K562 (cell line): ENCODE data around the gene NRTN. TPM values are rescaled to one million over a fixed set of nuclear protein-coding genes. Genes with fewer than 3 reads are reported as not detected.
A peak's percentile ranks its signal among the peaks of the same experiment; 100 is the strongest.

Experiments
- BHLHE40 ChIP-seq: IDR thresholded peaks from 2 replicates; pipeline ENCODE4 v1.6.1; 2011; ENCODE audit warnings: low read length, improper control_type of control experiment
- E2F4 ChIP-seq: sonication (generic); formaldehyde crosslinking; IDR thresholded peaks from 2 replicates; pipeline ENCODE4 v1.8.0; 2022; ENCODE audit warnings: mild to moderate bottlenecking, low read depth, missing genetic modification reagents
- GTF2E2 ChIP-seq: fragments of 200-800 bp; sonication (Bioruptor generic); IDR thresholded peaks from 2 replicates; pipeline ENCODE4 v1.6.1; 2016; ENCODE audit warnings: missing genetic modification characterization, missing compliant biosample characterization
- IRF2 ChIP-seq: sonication (generic); formaldehyde crosslinking; IDR thresholded peaks from 2 replicates; pipeline ENCODE4 v1.8.1; 2022; ENCODE audit warnings: mild to moderate bottlenecking, missing genetic modification reagents
- MNT ChIP-seq, 2 experiments: fragments of 450-650 bp; conservative IDR thresholded peaks; 2 replicates each; pipeline ENCODE4 v1.6.1; 2017; ENCODE audit warnings: mild to moderate bottlenecking in 2 of 2, moderate library complexity in 2 of 2
- NR2C2 ChIP-seq, 2 experiments: fragments of 200-800 bp in 1 of 2; sonication (Bioruptor generic) in 1 of 2; sonication (generic) in 1 of 2; formaldehyde crosslinking in 1 of 2; IDR thresholded peaks; 2 replicates each; pipeline versions ENCODE4 v1.6.1 to v1.8.0; 2016 to 2022; ENCODE audit warnings: mild to moderate bottlenecking in 1 of 2, missing compliant biosample characterization in 1 of 2, missing genetic modification characterization in 1 of 2, missing genetic modification reagents in 1 of 2
- PHF20 ChIP-seq: fragments of 450-650 bp; IDR thresholded peaks from 2 replicates; pipeline ENCODE4 v1.6.1; 2018; ENCODE audit not compliant: partially characterized antibody
- POLR3A ChIP-seq: IDR thresholded peaks from 2 replicates; pipeline ENCODE4 v1.6.1; 2011; ENCODE audit warnings: borderline replicate concordance, mild to moderate bottlenecking, moderate library complexity; ENCODE audit not compliant: insufficient read length, insufficient read depth; ENCODE audit errors: extremely low read depth
- PTBP1 ChIP-seq: fragments of 200-400 bp; formaldehyde crosslinking; IDR thresholded peaks from 2 replicates; pipeline ENCODE4 v1.6.1; 2017; ENCODE audit warnings: low read depth, low read length
- SNIP1 ChIP-seq: fragments of 450-650 bp; IDR thresholded peaks from 2 replicates; pipeline ENCODE4 v1.7.1; 2017; ENCODE audit warnings: low read depth, mild to moderate bottlenecking
- TEAD1 ChIP-seq, 2 experiments: fragments of 450-650 bp in 1 of 2; sonication (generic) in 1 of 2; formaldehyde crosslinking; IDR thresholded peaks; 2 replicates each; pipeline versions ENCODE4 v1.4.0 to v1.8.0; 2020 to 2022; ENCODE audit warnings: mild to moderate bottlenecking in 2 of 2, missing genetic modification reagents in 1 of 2
- THRA ChIP-seq: fragments of 450-650 bp; IDR thresholded peaks from 2 replicates; pipeline ENCODE4 v1.6.1; 2017; ENCODE audit warnings: mild to moderate bottlenecking, moderate library complexity
- TRIM24 ChIP-seq, 2 experiments: fragments of 450-650 bp; IDR thresholded peaks; 2 replicates each; pipeline ENCODE4 v1.6.1; 2016
- UBTF ChIP-seq, 2 experiments: IDR thresholded peaks; 2 replicates each; pipeline ENCODE4 v1.6.1; 2012; ENCODE audit warnings: improper control_type of control experiment in 2 of 2, low read depth in 2 of 2, low read length in 2 of 2, borderline replicate concordance in 1 of 2
- ZEB2 ChIP-seq: fragments of 450-650 bp; IDR thresholded peaks from 2 replicates; pipeline ENCODE4 v1.6.1; 2016
- ZFPM2 ChIP-seq: fragments of 250-450 bp; sonication (Bioruptor Pico); IDR thresholded peaks from 2 replicates; pipeline ENCODE4 v1.5.1; 2022; ENCODE audit warnings: mild to moderate bottlenecking
- ZNF140 ChIP-seq: fragments of 250-450 bp; sonication (Bioruptor Pico); IDR thresholded peaks from 2 replicates; pipeline ENCODE4 v1.8.0; 2021; ENCODE audit warnings: moderate library complexity, mild to moderate bottlenecking, inconsistent platforms
- ZNF175 ChIP-seq: fragments of 200-800 bp; sonication (Bioruptor generic); IDR thresholded peaks from 2 replicates; pipeline ENCODE4 v1.6.1; 2016; ENCODE audit warnings: low read depth, mild to moderate bottlenecking, missing genetic modification characterization, missing compliant biosample characterization
- ZNF655 ChIP-seq: fragments of 250-450 bp; sonication (Bioruptor Pico); IDR thresholded peaks from 2 replicates; pipeline ENCODE4 v1.5.0; 2021
- ZNF780A ChIP-seq: fragments of 250-450 bp; sonication (Bioruptor Pico); IDR thresholded peaks from 2 replicates; pipeline ENCODE4 v1.5.0; 2021; ENCODE audit warnings: mild to moderate bottlenecking
- polyA plus RNA-seq, 8 experiments: library from polyadenylated mRNA; depleted of rRNA in 4 of 8; stranded (reverse) in 5 of 8; unstranded in 3 of 8; fragments of >200 nt; fragmentation: Nextera tagmentation in 2 of 8; fragmentation: Illumina TruSeq in 1 of 8; extraction: Ambion mirVana in 2 of 8; extraction: Trizol in 1 of 8; gene quantifications; 2 replicates each; pipeline versions ENCODE4 v1.2.1 to v1.2.3, GENCODE V29; 2011 to 2014; ENCODE audit warnings: inconsistent platforms in 1 of 8, missing spikeins in 1 of 8
- total RNA-seq, 7 experiments: library from RNA; depleted of rRNA in 6 of 7; stranded (reverse); fragments of >200 nt in 6 of 7; fragmentation: Illumina TruSeq in 2 of 7; extraction: Trizol in 2 of 7; gene quantifications; 2 replicates each; pipeline versions ENCODE4 v1.2.1 to v1.2.3, GENCODE V29; 2011 to 2021; ENCODE audit warnings: low replicate concordance in 1 of 7

The NRTN gene
- total and polyA plus RNA-seq, 9 of the 15 experiments (the other 6 are each of a cell fraction or from before 2014, with no cell fraction given): 0.62 to 8.1 (median 1.6) TPM; not detected in 2

GRCh38 chr19:5805462-5806132, 730 bp downstream of the NRTN start (continued):
- no peak for TF ChIP-seq E2F4 (CRISPR knock-in tag)
- TF ChIP-seq GTF2E2 (tag): no peak
- TF ChIP-seq SNIP1: no peak
- TF ChIP-seq TRIM24 (IDR thresholded peaks at IDR 0.05): peak in 1 of 2 experiments; percentile 74; a peak in 2 of 4 replicates
- peak in 1 of 2 experiments; percentile 61; a peak in 2 of 4 replicates for TF ChIP-seq MNT (conservative IDR thresholded peaks at IDR 0.05)
- TF ChIP-seq POLR3A: no peak
- no peak for TF ChIP-seq PTBP1
- no peak for TF ChIP-seq BHLHE40
- TF ChIP-seq ZNF655 (CRISPR knock-in tag): no peak
- no peak for TF ChIP-seq NR2C2 (CRISPR knock-in tag; IDR thresholded peaks at IDR 0.05)
- TF ChIP-seq NR2C2 (tag; IDR thresholded peaks at IDR 0.05): no peak
- no peak for TF ChIP-seq IRF2 (CRISPR knock-in tag)
- TF ChIP-seq PHF20: peak; percentile 16
- no peak for TF ChIP-seq ZFPM2
- no peak for TF ChIP-seq ZEB2
- TF ChIP-seq THRA: no peak
- no peak for TF ChIP-seq ZNF780A (CRISPR knock-in tag)
- TF ChIP-seq UBTF (IDR thresholded peaks at IDR 0.05; ENCODE audit: borderline replicate concordance in 1 of 2, low read depth in 2 of 2, low read length in 2 of 2): peak in 1 of 2 experiments; percentile 73; a peak in 1 of 4 replicates
- TF ChIP-seq ZNF175: no peak
- TF ChIP-seq TEAD1 (CRISPR knock-in tag; IDR thresholded peaks at IDR 0.05): no peak
- TF ChIP-seq ZNF140 (CRISPR knock-in tag): no peak
